MG63 (cell line): ENCODE data around the gene SLC5A10. TPM values are rescaled to one million over a fixed set of nuclear protein-coding genes. Genes with fewer than 3 reads are reported as not detected.

ENCODE experiments used
- DNase-seq: peaks from one replicate; pipeline ENCODE4 v3.0.0-alpha.2; 2020
- H3K27me3 ChIP-seq: fragments of 250-450 bp; sonication (Bioruptor Pico); 2 replicates; pipeline ENCODE4 v1.5.1; 2020; ENCODE audit warnings: mild to moderate bottlenecking, moderate library complexity
- H3K36me3 ChIP-seq: fragments of 250-450 bp; sonication (Bioruptor Pico); 2 replicates; pipeline ENCODE4 v1.5.1; 2020; ENCODE audit warnings: mild to moderate bottlenecking, moderate library complexity
- H3K4me3 ChIP-seq: fragments of 250-450 bp; sonication (Bioruptor Pico); 2 replicates; pipeline ENCODE4 v1.5.1; 2020; ENCODE audit warnings: mild to moderate bottlenecking, moderate library complexity
- H3K9me3 ChIP-seq: fragments of 250-450 bp; sonication (Bioruptor Pico); 2 replicates; pipeline ENCODE4 v1.5.1; 2020; ENCODE audit warnings: mild to moderate bottlenecking, moderate library complexity
- total RNA-seq: library from RNA; depleted of rRNA; stranded (reverse); fragments of >200 nt; shearing (Covaris generic); gene quantifications from 2 replicates; pipeline ENCODE4 v1.2.3, GENCODE V29; 2014; ENCODE audit warnings: low replicate concordance

SLC5A10 gene
- total RNA-seq, 1 experiment from 2014 or later = not detected

DNA sequence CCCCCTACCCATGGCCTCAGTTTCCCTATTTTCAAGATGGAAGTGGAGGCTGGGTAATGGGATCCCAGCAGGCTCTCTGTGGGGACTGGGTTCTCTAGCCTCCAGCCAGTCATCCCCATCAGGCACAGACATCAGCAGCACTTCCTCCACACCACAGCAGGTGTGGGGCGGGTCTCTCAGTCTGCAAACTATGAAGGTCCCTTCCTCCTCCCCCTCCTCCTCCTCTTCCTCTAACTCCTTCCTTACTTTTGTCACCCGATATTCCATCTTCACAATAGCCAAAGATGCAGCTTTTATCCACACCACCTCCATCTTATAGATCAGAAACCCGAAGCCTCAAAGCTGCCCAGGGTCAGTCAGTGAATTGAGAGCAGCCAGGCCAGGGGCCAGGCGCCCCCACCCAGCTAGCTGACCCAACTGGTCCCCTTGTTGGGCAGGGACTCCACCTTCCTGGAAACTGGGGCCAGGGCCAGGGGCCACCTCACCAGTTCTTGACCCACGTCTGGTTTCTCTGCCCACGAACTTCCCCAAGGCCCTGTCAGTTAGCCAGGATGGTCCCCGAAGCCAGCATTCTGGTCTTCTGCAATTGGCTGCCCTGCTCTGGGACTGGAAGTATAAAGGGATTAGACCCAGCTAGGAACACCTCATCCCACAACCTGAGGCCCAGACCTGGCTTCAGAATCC is 50.1 kb downstream of the SLC5A10 start:
- no peak overlapping the region for H3K4me3 ChIP-seq
- DNase-seq = no peak
- no peaks in the 10 kb centered on the region for H3K36me3 ChIP-seq
- H3K27me3 ChIP-seq = no peaks in the 10 kb centered on the region
- 0 out of 2 replicates have a peak, but pooled peaks cover 2% of the 10 kb centered on the region for H3K9me3 ChIP-seq

GRCh38 chr17:19002805-19003542 is 51.0 kb downstream of the SLC5A10 start:
- no peak for DNase-seq
- H3K27me3 ChIP-seq = no peaks in the 10 kb centered on the region
- 0 out of 2 replicates have a peak, but pooled peaks cover 2% of the 10 kb centered on the region for H3K9me3 ChIP-seq
- no peaks in the 10 kb centered on the region for H3K36me3 ChIP-seq
- no peak overlapping the region for H3K4me3 ChIP-seq

GRCh38 chr17:19003543-19004420 is 51.8 kb downstream of the SLC5A10 start:
- DNase-seq = peak; percentile 18
- 0 out of 2 replicates have a peak, but pooled peaks cover 2% of the 10 kb centered on the region for H3K9me3 ChIP-seq

GRCh38 chr17:19004421-19005136 is 52.6 kb downstream of the SLC5A10 start, which contains the start of gene FAM83G:
Gene FAM83G, minus strand, starts transcription at chr17:19004764. Its CDS starts 723 bp downstream, at chr17:19004041.
- Histone ChIP-seq H3K27me3 (no peaks in the 10 kb centered on the region), H3K36me3 (no peaks in the 10 kb centered on the region), H3K4me3 (peak within 1 kb of the TSS; percentile 56), H3K9me3 (0 out of 2 replicates have a peak, but pooled peaks cover 2% of the 10 kb centered on the region)
- DNase-seq = peak; percentile 81

More at GRCh38 chr17:19003543-19004420, 51.8 kb downstream of the SLC5A10 start:
- Histone ChIP-seq H3K36me3 (no peaks in the 10 kb centered on the region), H3K27me3 (no peaks in the 10 kb centered on the region), H3K4me3 (peak overlapping the region; percentile 56)

DNA sequence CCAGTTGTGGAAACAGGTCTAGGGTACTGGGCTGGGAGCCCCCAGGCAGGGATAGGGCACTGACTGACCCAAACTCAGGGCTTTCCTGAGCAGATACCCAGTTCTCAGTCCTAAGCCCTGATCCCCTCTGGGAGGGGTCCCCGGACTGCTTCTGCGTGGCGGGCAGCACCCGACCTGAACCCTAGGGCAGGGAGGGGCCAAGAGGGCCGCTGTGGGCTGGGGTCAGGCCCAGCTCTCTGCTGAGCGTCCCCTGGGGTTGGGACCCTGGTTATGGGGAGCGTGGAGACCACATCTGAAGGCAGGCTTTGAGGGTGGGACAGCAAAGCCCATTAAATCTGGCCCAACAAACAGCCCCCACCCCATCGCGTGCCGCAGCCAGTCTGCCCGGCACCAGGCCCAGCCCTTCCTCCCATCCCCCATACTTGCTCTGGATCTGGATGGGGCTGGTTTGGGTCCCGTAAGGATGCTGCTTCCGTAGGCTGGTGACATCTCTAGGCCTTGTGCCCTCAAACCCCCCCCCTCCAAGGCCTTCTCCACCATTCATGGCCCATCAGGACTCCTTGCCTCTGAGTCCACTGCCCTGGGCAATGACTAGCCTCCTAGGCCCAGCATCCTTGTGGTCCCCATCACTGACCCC is 53.3 kb downstream of the SLC5A10 start:
- Histone ChIP-seq H3K27me3 (no peaks in the 10 kb centered on the region), H3K36me3 (no peaks in the 10 kb centered on the region), H3K9me3 (0 out of 2 replicates have a peak, but pooled peaks cover 2% of the 10 kb centered on the region), H3K4me3 (peak overlapping the region; percentile 56)
- DNase-seq = no peak

GRCh38 chr17:19005789-19006430 is 53.9 kb downstream of the SLC5A10 start:
- no peaks in the 10 kb centered on the region for H3K36me3 ChIP-seq
- 0 out of 2 replicates have a peak, but pooled peaks cover 2% of the 10 kb centered on the region for H3K9me3 ChIP-seq
- H3K27me3 ChIP-seq = no peaks in the 10 kb centered on the region
- DNase-seq = no peak
- H3K4me3 ChIP-seq = no peak overlapping the region

GRCh38 chr17:19006698-19007097 is 54.7 kb downstream of the SLC5A10 start:
- H3K27me3 ChIP-seq = no peaks in the 10 kb centered on the region
- no peak for DNase-seq
- 0 out of 2 replicates have a peak, but pooled peaks cover 2% of the 10 kb centered on the region for H3K9me3 ChIP-seq
- no peak overlapping the region for H3K4me3 ChIP-seq
- no peaks in the 10 kb centered on the region for H3K36me3 ChIP-seq

- Histone ChIP-seq H3K9me3 (0 out of 2 replicates have a peak, but pooled peaks cover 2% of the 10 kb centered on the region), H3K4me3 (no peak overlapping the region), H3K27me3 (no peaks in the 10 kb centered on the region), H3K36me3 (no peaks in the 10 kb centered on the region)
- no peak for DNase-seq
Observed at GRCh38 chr17:19009970-19010369, 58.0 kb downstream of the SLC5A10 start.

GRCh38 chr17:19010729-19011505 is 59.0 kb downstream of the SLC5A10 start:
- no peaks in the 10 kb centered on the region for H3K36me3 ChIP-seq
- H3K27me3 ChIP-seq = no peaks in the 10 kb centered on the region
- no peak overlapping the region for H3K4me3 ChIP-seq
- H3K9me3 ChIP-seq = 0 out of 2 replicates have a peak, but pooled peaks cover 2% of the 10 kb centered on the region
- DNase-seq = no peak

- DNase-seq = no peak
- Histone ChIP-seq H3K4me3 (no peak overlapping the region), H3K9me3 (0 out of 2 replicates have a peak, but pooled peaks cover 2% of the 10 kb centered on the region), H3K36me3 (no peaks in the 10 kb centered on the region), H3K27me3 (no peaks in the 10 kb centered on the region)
Observed at GRCh38 chr17:19011581-19011980, 59.6 kb downstream of the SLC5A10 start.

GRCh38 chr17:19012171-19013080 is 60.5 kb downstream of the SLC5A10 start:
- no peak for DNase-seq
- Histone ChIP-seq H3K27me3 (no peaks in the 10 kb centered on the region), H3K36me3 (no peaks in the 10 kb centered on the region), H3K4me3 (no peak overlapping the region), H3K9me3 (no peaks in the 10 kb centered on the region)

- H3K9me3 ChIP-seq = no peaks in the 10 kb centered on the region
- no peaks in the 10 kb centered on the region for H3K36me3 ChIP-seq
- H3K27me3 ChIP-seq = no peaks in the 10 kb centered on the region
- no peak overlapping the region for H3K4me3 ChIP-seq
- DNase-seq = no peak
Observed at GRCh38 chr17:19013226-19013625, 61.3 kb downstream of the SLC5A10 start.

GRCh38 chr17:19013806-19014627 is 62.1 kb downstream of the SLC5A10 start:
- H3K27me3 ChIP-seq = no peaks in the 10 kb centered on the region
- DNase-seq = no peak
- H3K36me3 ChIP-seq = no peaks in the 10 kb centered on the region
- no peak overlapping the region for H3K4me3 ChIP-seq
- no peaks in the 10 kb centered on the region for H3K9me3 ChIP-seq
